A673 (cell line): ENCODE measurements around the gene SFSWAP. TPM values are rescaled to one million over a fixed set of nuclear protein-coding genes. Genes with fewer than 3 reads are reported as not detected.

Source experiments
- BruUV-seq: library from RNA; stranded (reverse); fragments of 400-500 nt; replicated peaks from 2 replicates; lab custom pipeline; 2021; lab: Mats Ljungman, UMichigan
- CTCF ChIA-PET: fragments of 300-600 bp; sonication (Branson Sonifier 250); formaldehyde crosslinking; loops from one replicate; lab custom pipeline; 2022; ENCODE audit warnings: antibody characterized with exemption; lab: Charles Lee
- POLR2A ChIA-PET: fragments of 300-600 bp; sonication (Branson Sonifier 250); formaldehyde crosslinking; loops from one replicate; lab custom pipeline; 2022; ENCODE audit warnings: antibody characterized with exemption; ENCODE audit not compliant: low non-redundant PET; lab: Charles Lee
- DNase-seq: peaks from one replicate; pipeline ENCODE4 v3.0.0-alpha.2; 2015; ENCODE audit warnings: low spot score
- H3K27ac ChIP-seq: fragments of 200-600 bp; sonication (generic); 2 replicates; pipeline ENCODE4 v1.5.1; 2016; ENCODE audit warnings: mixed run types, low read depth, mild to moderate bottlenecking, mixed read lengths, antibody characterized with exemption, low read length; ENCODE audit not compliant: poor library complexity, severe bottlenecking
- H3K27me3 ChIP-seq: fragments of 200-600 bp; sonication (generic); replicated peaks from 2 replicates; pipeline ENCODE4 v1.6.1; 2017; ENCODE audit warnings: mixed run types, low read depth, mild to moderate bottlenecking, mixed read lengths, antibody characterized with exemption, low read length; ENCODE audit not compliant: insufficient read depth, poor library complexity
- H3K36me3 ChIP-seq: fragments of 200-600 bp; sonication (generic); 2 replicates; pipeline ENCODE4 v1.6.1; 2016; ENCODE audit warnings: mixed run types, mild to moderate bottlenecking, mixed read lengths, antibody characterized with exemption, low read length; ENCODE audit not compliant: insufficient read depth, poor library complexity, severe bottlenecking
- H3K4me1 ChIP-seq: fragments of 200-600 bp; sonication (generic); 2 replicates; pipeline ENCODE4 v1.6.1; 2017; ENCODE audit warnings: mixed run types, mild to moderate bottlenecking, mixed read lengths, antibody characterized with exemption, low read length; ENCODE audit not compliant: insufficient read depth, poor library complexity, severe bottlenecking
- H3K4me3 ChIP-seq: fragments of 200-600 bp; sonication (generic); 2 replicates; pipeline ENCODE4 v1.5.1; 2016; ENCODE audit warnings: low read depth, mixed run types, mild to moderate bottlenecking, mixed read lengths, low read length; ENCODE audit not compliant: poor library complexity, severe bottlenecking
- H3K9me3 ChIP-seq: fragments of 200-600 bp; sonication (generic); 2 replicates; pipeline ENCODE4 v1.6.1; 2016; ENCODE audit warnings: mixed run types, low read depth, mild to moderate bottlenecking, mixed read lengths, antibody characterized with exemption, low read length; ENCODE audit not compliant: poor library complexity, severe bottlenecking
- EZH2 ChIP-seq: fragments of 200-600 bp; sonication (generic); IDR thresholded peaks from 2 replicates; pipeline ENCODE4 v1.6.1; 2017; ENCODE audit warnings: borderline replicate concordance, low read depth, mild to moderate bottlenecking, mixed read lengths, antibody characterized with exemption, low read length; ENCODE audit not compliant: poor library complexity, severe bottlenecking
- intact Hi-C: fragments of 100-400 bp; cut with micrococcal nuclease; formaldehyde crosslinking; loops from one replicate; pipeline ENCODE4 v1.10.0; 2022; ENCODE audit not compliant: unreplicated experiment
- total RNA-seq: library from RNA; stranded (reverse); gene quantifications from 2 replicates; pipeline ENCODE4 v1.2.3, GENCODE V29; 2021
- TF ChIP-seq, protein P1 (sequence below): fragments of 300-800, 200-600 bp; sonication (generic); conservative IDR thresholded peaks from 2 replicates; pipeline ENCODE4 v1.5.1; 2017; ENCODE audit warnings: low read depth, mild to moderate bottlenecking, antibody characterized with exemption, low read length, moderate library complexity, mixed read lengths

Gene SFSWAP
- total RNA-seq, 1 experiment from 2014 or later = 66.4 TPM

DNA sequence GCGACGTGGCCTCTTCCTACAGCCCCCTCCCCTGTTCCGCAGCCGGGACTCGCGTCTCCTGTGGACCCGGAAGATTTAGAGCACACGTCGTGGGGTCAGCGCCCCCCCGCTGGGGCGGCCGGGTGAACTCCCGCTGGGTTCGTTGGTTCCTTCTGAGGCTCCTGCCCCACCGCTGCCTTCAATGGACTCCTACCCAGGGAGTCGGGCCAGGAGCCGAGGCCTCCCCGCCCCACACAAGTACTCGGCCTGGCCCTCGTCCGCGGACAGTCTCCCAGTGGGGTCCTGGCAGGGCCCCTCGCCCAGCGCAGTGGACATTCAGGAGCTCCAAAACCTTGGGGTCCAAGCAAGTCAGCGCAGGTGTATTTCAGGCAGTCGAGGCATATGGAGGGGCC lies 118.5 kb downstream of the SFSWAP start:
- Histone ChIP-seq H3K27me3 (no peaks in the 10 kb centered on the region), H3K4me1 (peaks cover 28% of the 10 kb centered on the region), H3K4me3 (peak overlapping the region; percentile 54), H3K36me3 (no peaks in the 10 kb centered on the region), H3K27ac (no peak overlapping the region), H3K9me3 (no peaks in the 10 kb centered on the region)
- ChIA-PET POLR2A (no interaction called here), CTCF (no interaction called here)
- TF ChIP-seq, protein P1, sequence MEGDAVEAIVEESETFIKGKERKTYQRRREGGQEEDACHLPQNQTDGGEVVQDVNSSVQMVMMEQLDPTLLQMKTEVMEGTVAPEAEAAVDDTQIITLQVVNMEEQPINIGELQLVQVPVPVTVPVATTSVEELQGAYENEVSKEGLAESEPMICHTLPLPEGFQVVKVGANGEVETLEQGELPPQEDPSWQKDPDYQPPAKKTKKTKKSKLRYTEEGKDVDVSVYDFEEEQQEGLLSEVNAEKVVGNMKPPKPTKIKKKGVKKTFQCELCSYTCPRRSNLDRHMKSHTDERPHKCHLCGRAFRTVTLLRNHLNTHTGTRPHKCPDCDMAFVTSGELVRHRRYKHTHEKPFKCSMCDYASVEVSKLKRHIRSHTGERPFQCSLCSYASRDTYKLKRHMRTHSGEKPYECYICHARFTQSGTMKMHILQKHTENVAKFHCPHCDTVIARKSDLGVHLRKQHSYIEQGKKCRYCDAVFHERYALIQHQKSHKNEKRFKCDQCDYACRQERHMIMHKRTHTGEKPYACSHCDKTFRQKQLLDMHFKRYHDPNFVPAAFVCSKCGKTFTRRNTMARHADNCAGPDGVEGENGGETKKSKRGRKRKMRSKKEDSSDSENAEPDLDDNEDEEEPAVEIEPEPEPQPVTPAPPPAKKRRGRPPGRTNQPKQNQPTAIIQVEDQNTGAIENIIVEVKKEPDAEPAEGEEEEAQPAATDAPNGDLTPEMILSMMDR = no peak
- no peak for TF ChIP-seq EZH2
- no peak for DNase-seq
- intact Hi-C loops = no loop called here
- BruUV-seq = no TSS peak

- Histone ChIP-seq H3K27me3 (no peaks in the 10 kb centered on the region), H3K4me1 (peaks cover 28% of the 10 kb centered on the region), H3K4me3 (peak overlapping the region; percentile 54), H3K9me3 (no peaks in the 10 kb centered on the region), H3K27ac (peak overlapping the region; percentile 82), H3K36me3 (no peaks in the 10 kb centered on the region)
- ChIA-PET POLR2A (no interaction called here), CTCF (no interaction called here)
- no TSS peak for BruUV-seq
- intact Hi-C loops = loop anchor here (5.0 to 10.0 kb wide), 4 partner anchors 73 to 725 kb away; no protein-coding TSS in a partner anchor
- DNase-seq = peak; percentile 36
- TF ChIP-seq EZH2 = no peak
- TF ChIP-seq, protein P1 = no peak
These were observed 119.0 kb downstream of the SFSWAP start for GRCh38 chr12:131829791-131830334.

DNA sequence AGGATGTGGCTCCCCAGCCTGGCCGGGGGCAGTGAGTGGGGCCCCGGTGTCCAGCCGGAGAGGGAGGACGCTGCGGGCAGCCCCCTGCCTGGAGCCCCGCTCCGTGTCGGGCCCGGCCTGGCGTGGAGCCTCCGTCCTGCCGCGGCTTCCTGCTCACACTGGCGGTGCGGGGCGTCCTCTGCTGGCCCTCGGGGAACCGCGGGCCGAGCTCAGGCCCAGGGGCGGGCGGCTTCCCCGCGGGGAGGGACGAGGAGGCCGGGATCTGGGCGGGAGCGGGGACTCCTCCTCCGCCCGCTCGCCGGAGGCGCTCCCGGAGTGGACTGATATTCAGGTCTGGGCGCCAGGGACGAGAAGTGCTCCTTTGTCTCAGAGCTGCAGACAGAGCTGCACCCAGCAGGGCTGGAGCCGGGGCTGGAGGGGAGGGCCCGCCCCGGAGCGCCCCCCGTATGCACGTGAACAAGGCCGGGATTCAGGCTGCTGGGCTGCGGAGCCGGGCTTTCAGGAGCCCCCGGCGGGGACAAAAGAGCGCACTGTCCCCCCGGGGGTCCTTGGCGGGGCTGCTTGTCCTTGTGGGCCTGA lies 119.5 kb downstream of the SFSWAP start:
- Histone ChIP-seq H3K4me1 (peaks cover 28% of the 10 kb centered on the region), H3K4me3 (peak overlapping the region; percentile 54), H3K9me3 (no peaks in the 10 kb centered on the region), H3K27ac (peak overlapping the region; percentile 82), H3K27me3 (no peaks in the 10 kb centered on the region), H3K36me3 (no peaks in the 10 kb centered on the region)
- intact Hi-C loops = loop anchor here (5.0 to 10.0 kb wide), 4 partner anchors 73 to 726 kb away; no protein-coding TSS in a partner anchor
- ChIA-PET POLR2A (interaction anchor here (0.6 kb wide), 1 partner anchor 563 kb away, joined by 3 read pairs; no protein-coding TSS in a partner anchor), CTCF (interaction anchor here (0.6 kb wide), 1 partner anchor 510 kb away, joined by 3 read pairs; no protein-coding TSS in a partner anchor)
- DNase-seq = peak; percentile 83
- no peak for TF ChIP-seq EZH2
- TF ChIP-seq, protein P1 = peak; percentile 55
- no TSS peak for BruUV-seq
